Stomach (tissue), 4 donors: ENCODE measurements around the gene CHTF8.

Experiments used
- CTCF ChIP-seq, 7 experiments: fragments of 450-650 bp in 4 of 7; fragments of 200-600 bp in 3 of 7; sonication (generic) in 3 of 7; IDR thresholded peaks; one replicate each; pipeline ENCODE4 v1.5.1; 2016 to 2019; ENCODE audit warnings: antibody characterized with exemption in 7 of 7, control low read depth in 2 of 7, mild to moderate bottlenecking in 1 of 7
- POLR2A ChIP-seq, 4 donors: fragments of 450-650 bp; IDR thresholded peaks; one replicate each; pipeline ENCODE4 v1.6.1; 2016; ENCODE audit warnings: antibody characterized with exemption in 4 of 4, control low read depth in 2 of 4, mild to moderate bottlenecking in 1 of 4, moderate library complexity in 1 of 4

GRCh38 chr16:69138608-69139007 is 6.2 kb upstream of the CHTF8 start:
- TF ChIP-seq CTCF (IDR thresholded peaks at IDR 0.05) (no peak), POLR2A (IDR thresholded peaks at IDR 0.05) (no peak)
